SIG-M5 (cell line): ENCODE results near the gene ACSF3.

Experiments used
- DNase-seq: peaks from one replicate; lab custom pipeline; 2025; lab: John Stamatoyannopoulos, UW

Gene ACSF3

GRCh38 chr16:89095491-89095951, 1.9 kb downstream of the ACSF3 start:
- DNase-seq, result no peak

GRCh38 chr16:89096042-89096717, 2.5 kb downstream of the ACSF3 start:
- no peak for DNase-seq

- no peak for DNase-seq
These were observed 3.2 kb downstream of the ACSF3 start for GRCh38 chr16:89096768-89097391.

GRCh38 chr16:89097392-89097772, 3.7 kb downstream of the ACSF3 start:
- DNase-seq, result no peak

GRCh38 chr16:89098767-89099430, 5.2 kb downstream of the ACSF3 start:
- DNase-seq, result no peak

GRCh38 chr16:89099905-89100304, 6.3 kb downstream of the ACSF3 start:
- no peak for DNase-seq

- no peak for DNase-seq
These were observed 7.1 kb downstream of the ACSF3 start for GRCh38 chr16:89100601-89101302.

- DNase-seq, result no peak
These were observed 7.8 kb downstream of the ACSF3 start for GRCh38 chr16:89101303-89102040.

- DNase-seq, result no peak
These were observed 8.4 kb downstream of the ACSF3 start for GRCh38 chr16:89102041-89102471.

GRCh38 chr16:89102481-89103073, 8.9 kb downstream of the ACSF3 start:
- no peak for DNase-seq

- DNase-seq, result no peak
These were observed 9.5 kb downstream of the ACSF3 start for GRCh38 chr16:89103156-89103555.

- no peak for DNase-seq
These were observed 10.1 kb downstream of the ACSF3 start for GRCh38 chr16:89103781-89104180.

GRCh38 chr16:89104303-89104702, 10.7 kb downstream of the ACSF3 start:
- no peak for DNase-seq

GRCh38 chr16:89104930-89105571, 11.4 kb downstream of the ACSF3 start:
- no peak for DNase-seq

- no peak for DNase-seq
These were observed 12.0 kb downstream of the ACSF3 start for GRCh38 chr16:89105599-89106151.

GRCh38 chr16:89106533-89107202, 13.0 kb downstream of the ACSF3 start:
- DNase-seq, result no peak

- no peak for DNase-seq
These were observed 13.5 kb downstream of the ACSF3 start for GRCh38 chr16:89107203-89107582.

GRCh38 chr16:89108416-89108815, 14.8 kb downstream of the ACSF3 start:
- DNase-seq, result no peak

GRCh38 chr16:89110641-89111040, 17.0 kb downstream of the ACSF3 start:
- no peak for DNase-seq

GRCh38 chr16:89111263-89111662, 17.6 kb downstream of the ACSF3 start:
- DNase-seq, result no peak
